Muscle of back (tissue), 11 donors: ENCODE results near the gene FYN. TPM values are rescaled to one million over a fixed set of nuclear protein-coding genes. Genes with fewer than 3 reads are reported as not detected.

Source experiments
- DNase-seq, 3 donors: peaks; one replicate each; pipeline versions ENCODE4 v3.0.0 to v3.0.0-alpha.2; 2013
- polyA plus RNA-seq, 10 donors: library from polyadenylated mRNA; unstranded; fragments of 120-200 nt; gene quantifications; one replicate each; pipeline ENCODE4 v1.2.1, GENCODE V29; 2013; ENCODE audit not compliant: insufficient read length in 10 of 10

The FYN gene
- polyA plus RNA-seq, 10 donors = 119 to 184 (median 154) TPM

DNA sequence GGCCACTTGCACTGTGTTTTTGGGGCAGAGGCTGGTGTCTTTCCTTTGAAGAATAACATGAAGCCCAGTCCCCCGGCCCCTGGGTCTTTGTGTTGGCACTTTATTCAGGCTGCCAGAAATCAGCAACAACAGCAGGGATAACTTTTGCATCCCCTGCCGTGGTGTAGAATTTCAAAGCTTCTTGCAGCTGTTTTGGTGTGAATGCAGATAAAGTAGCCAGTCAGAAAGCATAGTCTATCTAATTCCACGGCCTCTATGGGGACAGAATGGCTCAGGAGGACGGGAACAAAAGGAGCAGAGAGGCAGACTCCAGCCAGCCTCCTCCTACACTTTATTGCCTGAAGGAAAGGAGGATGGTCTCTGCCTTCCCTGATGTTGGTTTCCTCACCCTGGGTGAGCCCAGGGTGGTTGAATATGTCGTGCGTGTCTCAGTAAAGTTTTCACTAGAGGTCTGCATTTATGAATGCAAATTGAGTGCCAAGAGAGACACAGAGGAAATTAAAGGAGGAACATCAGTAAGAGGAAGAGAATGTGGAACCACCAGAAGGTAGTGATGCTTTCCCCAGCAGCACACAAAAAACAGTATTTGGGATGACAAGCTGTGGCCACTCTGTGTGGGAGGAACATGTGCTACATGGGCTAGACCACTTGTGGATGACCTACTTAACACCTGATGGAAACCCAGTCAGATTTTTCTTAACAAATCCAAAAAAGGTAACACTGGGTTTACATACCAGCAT is 141.6 kb downstream of the FYN start:
- DNase-seq = peak in 1 of 3 donors; percentile 68

- peak in 1 of 3 donors; percentile 49 for DNase-seq
Observed at GRCh38 chr6:111730864-111731263, 142.4 kb downstream of the FYN start.

GRCh38 chr6:111727802-111728201 is 145.4 kb downstream of the FYN start:
- DNase-seq = peak in 1 of 3 donors; percentile 51

DNA sequence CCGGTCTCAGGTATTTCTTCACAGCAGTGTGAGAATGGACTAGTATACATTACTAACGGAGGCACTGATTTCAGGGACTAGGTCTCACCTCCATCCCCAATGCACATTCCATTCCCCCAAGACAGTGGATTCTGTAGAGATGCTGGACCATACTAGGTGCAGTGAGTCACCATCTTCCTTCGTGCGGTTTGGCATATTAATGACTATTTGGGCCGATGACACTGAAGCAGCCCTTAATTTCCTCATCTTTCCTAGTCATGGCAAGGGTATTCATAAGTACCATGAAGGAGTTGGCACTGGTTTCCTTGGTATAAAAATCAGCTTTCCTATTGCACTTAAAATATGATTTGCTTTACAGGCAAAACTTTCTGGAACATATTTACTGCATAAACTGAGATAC is 146.2 kb downstream of the FYN start:
- no peak for DNase-seq

DNA sequence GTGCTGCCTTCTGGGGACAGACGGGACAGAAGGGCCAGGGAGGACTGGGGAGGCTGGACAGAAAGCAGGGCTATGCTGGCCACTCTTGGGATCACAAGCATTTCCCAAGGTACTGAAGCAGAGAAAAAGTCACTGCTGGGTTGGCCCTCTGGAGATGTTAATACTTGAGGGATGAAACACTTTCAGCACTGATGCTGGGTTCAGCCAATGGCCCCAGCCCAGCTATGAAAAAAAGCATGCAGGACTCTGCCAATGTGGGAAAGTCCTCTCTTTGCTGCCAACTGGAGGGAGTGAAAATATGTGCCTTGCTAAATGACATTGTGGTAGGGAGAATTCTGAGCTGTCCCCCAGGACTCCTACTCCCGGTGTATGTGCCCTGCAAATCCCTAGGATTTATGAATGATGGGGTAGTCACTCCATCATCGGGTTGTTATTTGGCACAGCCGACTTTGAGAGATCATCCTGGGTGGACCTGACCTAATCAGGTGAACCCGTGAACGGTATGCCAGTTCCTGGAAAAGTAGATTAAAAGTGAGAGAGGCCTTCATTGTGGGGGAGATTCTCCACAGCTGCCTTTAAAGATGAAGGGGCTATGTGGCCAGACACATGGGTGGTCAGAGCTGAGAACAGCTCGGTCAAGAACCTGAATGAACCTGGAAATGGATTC is 147.7 kb downstream of the FYN start:
- peak in 1 of 3 donors; percentile 66 for DNase-seq

GRCh38 chr6:111724505-111724904 is 148.7 kb downstream of the FYN start:
- no peak for DNase-seq

DNA sequence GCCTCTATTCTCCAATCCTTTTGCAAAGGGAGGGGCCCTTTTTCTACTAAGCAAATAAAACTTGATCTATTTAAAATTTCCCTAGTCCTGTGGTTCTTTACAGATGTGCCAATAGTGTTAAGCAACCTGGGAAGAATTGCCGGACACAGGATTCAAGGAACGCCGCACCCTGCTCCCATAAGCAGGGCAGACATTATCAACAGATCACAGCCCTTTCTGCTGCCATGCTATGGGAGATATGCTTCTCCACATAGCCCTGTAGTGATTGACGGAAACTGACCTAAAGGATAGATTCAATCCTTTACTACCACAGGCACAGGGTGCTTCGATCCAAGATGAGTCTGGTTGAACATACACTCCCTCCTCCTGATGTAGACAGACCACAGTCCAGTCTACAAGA is 149.2 kb downstream of the FYN start:
- DNase-seq = no peak

DNA sequence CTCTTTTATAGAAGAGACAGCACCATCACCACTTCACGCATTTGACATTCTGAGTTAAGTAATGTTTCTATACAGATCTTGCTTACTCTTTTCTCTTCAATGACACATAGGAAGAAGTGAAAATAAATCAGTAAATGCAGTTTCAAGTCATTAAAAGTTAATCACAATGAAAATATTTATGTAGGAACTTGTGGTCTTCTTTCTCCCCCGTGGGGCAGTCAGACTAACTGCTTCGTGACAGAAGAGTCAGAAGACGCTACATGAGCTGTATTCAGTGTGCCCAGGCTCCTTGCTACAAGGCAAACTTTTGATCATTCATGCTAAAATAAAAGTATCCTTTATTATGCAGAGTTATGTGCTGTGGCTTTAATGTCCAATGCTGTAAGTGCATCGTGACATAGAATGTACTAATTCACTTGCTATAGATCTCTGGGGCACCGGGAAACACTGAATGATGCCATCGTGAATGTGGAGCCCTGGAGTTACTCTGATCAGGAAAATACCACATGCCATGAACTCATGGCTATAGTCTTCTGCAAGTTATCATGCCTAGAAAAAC is 149.8 kb downstream of the FYN start:
- DNase-seq = no peak

DNA sequence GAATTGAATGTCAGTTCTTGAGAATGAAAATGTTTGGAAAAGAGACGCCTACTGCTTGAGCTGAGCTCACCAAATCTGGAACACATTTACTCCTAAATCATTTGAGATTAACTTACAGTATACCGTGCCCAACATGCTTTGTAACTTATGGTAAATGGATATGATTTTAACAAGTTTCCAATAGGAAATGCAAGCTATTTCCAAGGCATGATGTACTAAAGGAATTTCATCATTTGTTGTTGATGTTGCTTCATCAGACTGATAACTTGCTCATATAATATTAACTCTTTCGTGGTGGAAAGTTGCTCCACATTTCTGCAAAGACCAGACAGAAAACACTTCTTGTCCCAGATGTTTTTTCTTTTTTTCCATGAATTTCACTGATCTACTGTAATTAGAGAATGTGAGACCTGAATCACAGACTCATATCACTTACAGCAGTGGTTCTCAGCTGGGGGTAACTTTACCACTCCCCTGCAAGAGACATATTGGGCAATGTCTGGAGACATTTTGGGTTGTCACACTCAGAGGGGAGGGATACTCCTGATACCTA is 151.0 kb downstream of the FYN start:
- DNase-seq = peak; percentile 81 to 94 (median 87)

DNA sequence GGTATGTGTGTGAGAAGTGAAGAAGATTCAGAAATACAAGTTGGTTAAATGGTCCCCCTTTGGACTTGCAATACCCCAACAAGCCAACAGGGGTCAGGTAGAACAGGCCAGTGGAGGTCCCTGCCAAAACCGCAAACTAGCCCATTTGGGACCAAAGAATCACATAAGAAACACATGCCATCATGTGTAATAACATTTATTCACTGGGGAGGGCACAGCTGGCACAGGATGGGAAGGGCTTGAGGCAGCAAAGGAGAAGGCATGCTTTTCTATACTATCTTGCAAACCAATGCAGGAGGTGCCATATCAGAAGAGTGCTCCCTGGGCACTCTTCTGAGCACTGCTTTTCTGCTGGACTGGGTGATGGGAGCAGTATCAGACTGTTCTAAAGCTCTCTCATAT is 151.5 kb downstream of the FYN start:
- peak in 1 of 3 donors; percentile 53 for DNase-seq

GRCh38 chr6:111720931-111721496 is 152.2 kb downstream of the FYN start:
- DNase-seq = no peak

DNA sequence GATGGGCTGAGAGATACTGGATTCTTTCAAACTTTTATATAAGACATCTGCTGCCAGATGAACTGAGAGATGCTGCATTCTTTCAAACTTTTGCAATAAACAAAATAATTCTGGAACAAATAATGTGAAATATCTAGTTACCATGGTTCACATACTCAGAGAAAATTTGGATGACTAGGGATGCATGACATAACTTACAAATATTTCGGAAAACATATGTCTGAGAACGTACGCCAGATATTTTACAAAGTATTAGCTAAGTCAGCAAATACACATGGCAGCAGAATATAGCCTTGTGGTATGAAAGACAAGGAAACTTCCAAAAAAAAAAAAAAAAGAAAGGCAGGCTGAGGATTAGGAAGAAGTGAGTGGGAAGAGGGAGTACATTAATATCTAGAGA is 154.3 kb downstream of the FYN start:
- DNase-seq = peak; percentile 80 to 93 (median 86)

DNA sequence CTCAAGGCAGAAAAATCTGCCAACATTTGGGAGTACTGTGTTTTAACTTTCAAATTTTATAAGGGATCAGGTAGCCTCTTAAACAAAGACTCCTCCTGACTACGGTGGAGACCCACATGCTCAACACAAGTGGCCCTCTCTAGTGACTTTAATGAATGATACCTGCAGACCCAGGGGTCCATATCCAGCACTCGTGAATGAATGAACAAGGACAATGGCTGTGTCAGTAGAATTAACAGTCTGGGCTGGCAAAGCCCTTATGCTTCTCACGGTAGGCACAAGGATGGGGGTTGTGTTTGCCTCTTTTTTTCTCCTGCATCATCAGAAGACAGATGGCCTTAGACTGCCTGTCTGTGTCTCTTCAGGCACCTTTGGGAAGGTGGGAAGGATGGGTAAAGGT is 154.9 kb downstream of the FYN start:
- DNase-seq = no peak

DNA sequence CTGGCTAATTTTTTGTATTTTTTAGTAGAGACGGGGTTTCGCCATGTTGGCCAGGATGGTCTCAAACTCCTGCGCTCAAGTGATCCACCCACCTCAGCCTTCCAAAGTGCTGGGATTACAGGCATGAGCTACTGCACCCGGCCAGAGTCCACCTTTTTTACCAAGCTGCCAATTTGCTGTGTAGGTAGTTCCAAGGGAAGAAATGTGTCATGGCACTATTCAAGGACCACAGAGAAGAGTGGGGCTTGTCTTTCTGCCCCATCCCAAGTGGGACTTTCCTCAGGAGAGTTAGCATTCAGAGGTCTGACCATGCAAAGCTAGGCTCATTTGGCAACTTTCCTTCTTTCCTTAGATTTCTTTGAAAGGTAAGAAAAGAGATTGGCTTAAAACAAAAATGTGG is 155.6 kb downstream of the FYN start:
- DNase-seq = no peak

- DNase-seq = no peak
Observed at GRCh38 chr6:111716325-111716724, 156.9 kb downstream of the FYN start.

GRCh38 chr6:111715321-111715720 is 157.9 kb downstream of the FYN start:
- DNase-seq = no peak

GRCh38 chr6:111714416-111715270 is 158.6 kb downstream of the FYN start:
- DNase-seq = no peak

DNA sequence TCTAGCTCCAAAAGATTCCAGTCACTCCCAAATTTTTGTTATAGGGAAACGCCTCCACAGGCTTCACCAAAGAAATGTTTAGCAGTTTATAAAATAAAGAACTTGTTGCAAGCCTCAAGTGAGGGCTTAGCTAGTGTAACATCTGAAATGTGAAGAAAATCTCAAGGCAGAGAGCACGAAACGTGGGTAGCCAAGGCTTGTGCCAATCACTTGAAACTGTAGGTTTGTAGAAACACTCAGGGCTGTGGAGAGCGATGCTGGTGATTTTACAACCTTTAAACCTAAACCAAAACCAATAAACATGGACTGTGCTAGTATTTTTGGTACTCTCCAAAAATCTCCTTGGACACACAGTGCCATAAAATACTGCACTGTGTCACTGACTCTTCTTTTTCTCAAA is 159.4 kb downstream of the FYN start:
- DNase-seq = no peak

DNA sequence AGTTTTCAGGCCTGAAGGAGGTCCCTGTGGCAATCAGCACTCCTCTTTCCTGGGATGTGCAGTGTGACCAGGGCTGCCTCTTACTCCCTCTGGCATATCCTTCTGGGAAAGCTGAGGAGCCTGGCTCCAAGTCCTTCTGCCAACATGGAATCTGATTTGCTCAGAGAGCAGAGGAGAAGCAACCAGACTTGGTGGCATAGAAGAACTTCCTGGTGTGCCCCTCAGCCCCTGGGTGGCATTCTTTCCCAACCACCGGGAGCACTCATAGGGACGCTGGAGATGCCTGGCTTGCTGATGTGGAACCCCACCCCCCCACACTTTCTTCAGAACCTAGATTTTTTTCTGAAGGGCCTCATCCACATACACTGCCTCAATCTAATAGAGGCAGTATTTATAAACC is 160.0 kb downstream of the FYN start:
- DNase-seq = no peak

- peak in 2 of 3 donors; percentile 54 to 68 for DNase-seq
Observed at GRCh38 chr6:111711984-111712752, 161.1 kb downstream of the FYN start.

DNA sequence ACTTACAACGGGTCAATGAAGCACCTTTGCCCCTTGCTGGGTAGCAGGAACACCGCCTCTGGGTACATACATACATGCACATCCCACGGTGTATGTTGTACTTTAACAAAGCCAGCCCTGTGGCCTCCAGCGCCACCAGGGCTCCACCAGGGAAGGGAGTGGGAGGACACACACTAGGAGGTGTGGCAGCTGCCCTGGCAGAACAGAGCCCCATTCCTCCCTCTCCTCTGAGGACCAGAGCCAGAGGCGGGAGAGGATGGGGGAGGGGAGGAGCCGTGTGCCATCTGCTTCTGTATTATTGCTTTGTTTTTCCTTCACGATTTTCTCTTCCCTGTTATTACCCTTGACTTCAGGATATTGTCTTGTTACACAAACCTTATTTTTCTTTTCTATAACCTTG is 161.8 kb downstream of the FYN start:
- DNase-seq = peak in 1 of 3 donors; percentile 73
